ENCODE results near the gene CIART. TPM values are rescaled to one million over a fixed set of nuclear protein-coding genes. Genes with fewer than 3 reads are reported as not detected.
A peak's percentile ranks its signal among the peaks of the same experiment; 100 is the strongest.

The CIART gene
- total RNA-seq, 2 donors from 2014 or later: 4.0 to 4.2 TPM

DNA sequence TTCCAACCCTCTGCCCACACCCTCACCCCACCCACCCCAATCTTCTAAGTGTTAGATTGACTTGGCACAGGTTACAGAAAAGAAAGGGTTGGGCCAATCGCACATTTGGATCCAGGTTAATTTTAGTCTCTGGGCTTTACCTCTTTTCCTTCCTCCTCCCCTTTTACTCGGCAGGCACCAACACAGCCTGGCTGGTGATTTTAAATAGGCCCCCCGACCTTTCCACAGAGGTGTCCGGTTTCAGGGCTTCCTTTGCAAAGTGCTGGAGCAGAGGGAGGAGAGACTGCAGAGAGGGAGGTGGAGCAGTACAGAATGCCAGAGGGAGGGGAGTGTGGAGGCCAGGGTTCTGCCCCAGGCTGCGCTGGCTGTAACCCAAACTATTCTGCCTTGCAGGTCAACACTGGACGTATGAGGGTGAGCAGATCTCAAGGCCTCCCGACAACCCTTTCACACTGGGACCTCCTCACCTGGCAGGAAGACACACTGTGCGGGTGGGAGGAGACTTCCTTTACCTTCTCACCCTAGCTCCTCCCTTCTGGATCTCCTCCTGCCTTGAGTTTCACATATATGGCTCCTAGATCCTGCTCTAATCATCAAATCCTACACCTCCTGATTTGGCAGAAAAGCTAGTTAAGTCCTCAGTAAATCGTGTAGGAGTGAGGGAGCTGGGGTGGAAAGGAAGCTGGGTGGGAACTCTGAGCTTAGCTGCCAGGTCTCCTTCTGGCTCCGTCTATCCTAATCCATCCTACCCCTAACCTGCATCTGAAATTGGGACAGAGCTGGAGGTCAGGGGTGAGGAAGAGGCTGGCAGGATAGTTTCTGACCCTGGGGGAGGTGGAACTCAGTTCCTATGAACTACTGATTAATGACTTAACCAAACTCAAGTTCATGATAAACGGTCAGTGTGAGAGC, 22.3 kb upstream of the CIART start:
- H3K27me3 ChIP-seq: no peaks in the 10 kb centered on the region
- peaks cover 11% of the 10 kb centered on the region for H3K36me3 ChIP-seq
- TF ChIP-seq, protein P1, sequence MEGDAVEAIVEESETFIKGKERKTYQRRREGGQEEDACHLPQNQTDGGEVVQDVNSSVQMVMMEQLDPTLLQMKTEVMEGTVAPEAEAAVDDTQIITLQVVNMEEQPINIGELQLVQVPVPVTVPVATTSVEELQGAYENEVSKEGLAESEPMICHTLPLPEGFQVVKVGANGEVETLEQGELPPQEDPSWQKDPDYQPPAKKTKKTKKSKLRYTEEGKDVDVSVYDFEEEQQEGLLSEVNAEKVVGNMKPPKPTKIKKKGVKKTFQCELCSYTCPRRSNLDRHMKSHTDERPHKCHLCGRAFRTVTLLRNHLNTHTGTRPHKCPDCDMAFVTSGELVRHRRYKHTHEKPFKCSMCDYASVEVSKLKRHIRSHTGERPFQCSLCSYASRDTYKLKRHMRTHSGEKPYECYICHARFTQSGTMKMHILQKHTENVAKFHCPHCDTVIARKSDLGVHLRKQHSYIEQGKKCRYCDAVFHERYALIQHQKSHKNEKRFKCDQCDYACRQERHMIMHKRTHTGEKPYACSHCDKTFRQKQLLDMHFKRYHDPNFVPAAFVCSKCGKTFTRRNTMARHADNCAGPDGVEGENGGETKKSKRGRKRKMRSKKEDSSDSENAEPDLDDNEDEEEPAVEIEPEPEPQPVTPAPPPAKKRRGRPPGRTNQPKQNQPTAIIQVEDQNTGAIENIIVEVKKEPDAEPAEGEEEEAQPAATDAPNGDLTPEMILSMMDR (IDR thresholded peaks at IDR 0.05): no peak
- DNase-seq (ENCODE audit: low spot score): no peak
- peak overlapping the region in 1 of 2 donors; percentile 8 for H3K4me3 ChIP-seq
- H3K27ac ChIP-seq: peak overlapping the region; percentile 70 to 78
- H3K9me3 ChIP-seq: no peaks in the 10 kb centered on the region
- peaks cover 0 to 40% of the 10 kb centered on the region in 2 donors for H3K4me1 ChIP-seq

DNA sequence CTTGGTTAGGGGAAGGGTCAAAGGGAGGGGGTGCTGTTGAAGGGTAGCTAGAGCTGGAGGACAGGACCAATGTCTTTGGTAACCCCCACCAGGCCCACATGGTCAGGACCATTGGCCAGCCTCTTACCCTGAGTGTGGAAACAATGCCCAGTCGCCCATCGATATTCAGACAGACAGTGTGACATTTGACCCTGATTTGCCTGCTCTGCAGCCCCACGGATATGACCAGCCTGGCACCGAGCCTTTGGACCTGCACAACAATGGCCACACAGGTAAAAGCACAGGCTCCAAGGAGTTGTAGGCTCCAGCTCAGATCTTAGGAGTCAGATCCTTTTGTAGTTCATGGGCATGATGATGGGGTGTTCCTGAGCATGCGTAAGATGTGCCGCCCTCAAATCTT, 21.0 kb upstream of the CIART start:
- Histone ChIP-seq H3K4me3 (no peak overlapping the region), H3K36me3 (peaks cover 24% of the 10 kb centered on the region), H3K27me3 (no peaks in the 10 kb centered on the region), H3K9me3 (no peaks in the 10 kb centered on the region), H3K27ac (no peak overlapping the region), H3K4me1 (peaks cover 0 to 30% of the 10 kb centered on the region in 2 donors)
- TF ChIP-seq, protein P1 (IDR thresholded peaks at IDR 0.05): no peak
- no peak for DNase-seq (ENCODE audit: low spot score)

DNA sequence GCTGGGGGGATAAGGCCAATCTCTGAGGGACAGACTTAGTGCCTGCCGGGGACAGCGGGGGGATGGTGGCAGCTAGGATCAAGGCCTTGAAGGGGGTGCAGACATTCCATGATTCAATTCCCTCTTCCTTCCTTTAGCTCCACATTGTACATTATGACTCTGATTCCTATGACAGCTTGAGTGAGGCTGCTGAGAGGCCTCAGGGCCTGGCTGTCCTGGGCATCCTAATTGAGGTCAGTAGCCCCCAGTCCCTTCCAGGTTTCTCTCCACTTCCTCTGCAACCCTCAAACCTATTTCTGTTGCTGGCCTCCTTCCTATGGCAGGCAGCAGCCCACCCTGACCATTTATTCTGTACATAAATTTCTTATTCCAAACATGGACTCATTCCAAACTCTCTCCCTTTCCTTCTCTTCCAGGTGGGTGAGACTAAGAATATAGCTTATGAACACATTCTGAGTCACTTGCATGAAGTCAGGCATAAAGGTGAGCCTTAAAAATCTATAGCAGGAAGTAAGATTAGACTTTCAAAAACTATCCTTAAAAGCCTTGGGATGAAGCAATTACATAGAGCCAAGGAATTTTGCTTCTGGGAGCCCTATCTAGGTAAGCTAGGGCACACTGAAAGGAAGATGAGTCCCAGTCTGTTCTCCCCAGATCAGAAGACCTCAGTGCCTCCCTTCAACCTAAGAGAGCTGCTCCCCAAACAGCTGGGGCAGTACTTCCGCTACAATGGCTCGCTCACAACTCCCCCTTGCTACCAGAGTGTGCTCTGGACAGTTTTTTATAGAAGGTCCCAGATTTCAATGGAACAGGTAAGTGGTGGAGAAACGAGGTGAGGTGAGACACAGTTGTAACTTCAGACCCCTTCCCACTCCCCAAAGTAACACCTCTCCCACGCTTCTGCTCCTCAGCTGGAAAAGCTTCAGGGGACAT, 19.7 kb upstream of the CIART start:
- Histone ChIP-seq H3K4me3 (no peak overlapping the region), H3K9me3 (no peaks in the 10 kb centered on the region), H3K27me3 (no peaks in the 10 kb centered on the region), H3K36me3 (peaks cover 35% of the 10 kb centered on the region), H3K27ac (no peak overlapping the region), H3K4me1 (peaks cover 0 to 28% of the 10 kb centered on the region in 2 donors)
- TF ChIP-seq, protein P1 (IDR thresholded peaks at IDR 0.05): no peak
- DNase-seq (ENCODE audit: low spot score): no peak

DNA sequence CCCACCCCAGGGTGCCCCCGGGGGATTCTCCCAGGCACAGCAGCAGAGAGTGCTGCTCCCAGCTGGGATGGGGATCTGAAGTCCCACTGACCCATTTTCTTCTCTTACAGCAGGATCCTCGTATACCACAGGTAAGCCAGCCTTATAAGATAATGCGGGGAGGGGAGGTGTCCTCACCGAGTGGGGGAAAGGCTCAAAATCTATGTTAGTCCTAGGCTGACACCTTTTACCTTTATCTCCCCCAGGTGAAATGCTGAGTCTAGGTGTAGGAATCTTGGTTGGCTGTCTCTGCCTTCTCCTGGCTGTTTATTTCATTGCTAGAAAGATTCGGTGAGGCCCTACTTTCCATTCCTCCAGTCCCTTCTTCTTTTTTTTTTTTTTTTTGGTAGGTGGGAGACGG, 18.8 kb upstream of the CIART start:
- TF ChIP-seq, protein P1 (IDR thresholded peaks at IDR 0.05): no peak
- Histone ChIP-seq H3K4me1 (peaks cover 0 to 27% of the 10 kb centered on the region in 2 donors), H3K36me3 (peaks cover 35% of the 10 kb centered on the region), H3K27me3 (no peaks in the 10 kb centered on the region), H3K4me3 (no peak overlapping the region), H3K27ac (no peak overlapping the region), H3K9me3 (no peaks in the 10 kb centered on the region)
- DNase-seq (ENCODE audit: low spot score): no peak

DNA sequence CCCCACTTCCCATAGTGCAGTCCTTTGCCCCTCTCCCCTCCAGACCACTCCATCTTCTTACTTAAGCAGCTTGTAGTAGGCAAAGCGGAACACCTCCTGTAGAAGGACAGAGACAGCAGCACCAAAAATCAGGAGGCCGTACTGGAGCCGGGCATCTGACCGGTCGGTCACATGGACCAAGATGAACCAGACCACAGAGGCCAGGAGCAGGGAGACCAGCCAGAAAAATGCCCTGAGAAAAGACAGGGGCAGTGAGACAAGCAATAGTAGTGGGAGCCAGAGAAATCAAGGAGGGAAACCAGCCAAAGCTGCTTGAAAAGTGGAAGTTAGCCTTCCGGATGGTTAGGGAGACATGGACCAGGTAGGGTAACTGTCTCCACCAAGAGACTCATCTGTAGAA, 14.5 kb upstream of the CIART start:
- Histone ChIP-seq H3K9me3 (no peaks in the 10 kb centered on the region), H3K4me1 (peaks cover 0 to 36% of the 10 kb centered on the region in 2 donors), H3K27me3 (no peaks in the 10 kb centered on the region), H3K4me3 (peak overlapping the region; percentile 98), H3K27ac (peak overlapping the region; percentile 97 to 99), H3K36me3 (peaks cover 35% of the 10 kb centered on the region)
- no peak for DNase-seq (ENCODE audit: low spot score)
- TF ChIP-seq, protein P1 (IDR thresholded peaks at IDR 0.05): no peak
